ENCODE data around the gene UNC119B.

GRCh38 chr12:120684523-120684932 is 25.7 kb upstream of the UNC119B start:
- TF ChIP-seq SIN3A (IDR thresholded peaks at IDR 0.05; ENCODE audit: borderline replicate concordance, insufficient read depth, low read length) (no peak), TAF1 (IDR thresholded peaks at IDR 0.05; ENCODE audit: borderline replicate concordance, insufficient read depth, low read length) (no peak)

Data from PFSK-1 (cell line).